ENCODE results near the gene UCN2.

The UCN2 gene

GRCh38 chr3:48521635-48522034 is 41.9 kb downstream of the UCN2 start:
- no peaks in the 10 kb centered on the region for H3K36me3 ChIP-seq (ENCODE audit: control insufficient read depth, insufficient read depth, low read length)
- H3K4me3 ChIP-seq (ENCODE audit: insufficient read depth, low read depth, low read length, poor library complexity, severe bottlenecking), result no peak overlapping the region
- H3K9me3 ChIP-seq (ENCODE audit: control insufficient read depth, low read length), result no peaks in the 10 kb centered on the region
- H3K4me1 ChIP-seq (ENCODE audit: control insufficient read depth, insufficient read depth, low read length, poor library complexity, severe bottlenecking), result peaks cover 36% of the 10 kb centered on the region
- no peak overlapping the region for H3K27ac ChIP-seq (ENCODE audit: insufficient read depth, low read length, poor library complexity, severe bottlenecking)
- no peaks in the 10 kb centered on the region for H3K27me3 ChIP-seq (replicated peaks; ENCODE audit: control insufficient read depth, insufficient read depth, low read length, poor library complexity, severe bottlenecking)
- no peak for DNase-seq

GRCh38 chr3:48519277-48519643 is 44.3 kb downstream of the UCN2 start:
- H3K36me3 ChIP-seq (ENCODE audit: control insufficient read depth, insufficient read depth, low read length), result no peaks in the 10 kb centered on the region
- no peak overlapping the region for H3K27ac ChIP-seq (ENCODE audit: insufficient read depth, low read length, poor library complexity, severe bottlenecking)
- no peak for DNase-seq
- no peaks in the 10 kb centered on the region for H3K27me3 ChIP-seq (replicated peaks; ENCODE audit: control insufficient read depth, insufficient read depth, low read length, poor library complexity, severe bottlenecking)
- H3K9me3 ChIP-seq (ENCODE audit: control insufficient read depth, low read length), result no peaks in the 10 kb centered on the region
- H3K4me1 ChIP-seq (ENCODE audit: control insufficient read depth, insufficient read depth, low read length, poor library complexity, severe bottlenecking), result peaks cover 60% of the 10 kb centered on the region
- no peak overlapping the region for H3K4me3 ChIP-seq (ENCODE audit: insufficient read depth, low read depth, low read length, poor library complexity, severe bottlenecking)

- Histone ChIP-seq H3K36me3 (ENCODE audit: control insufficient read depth, insufficient read depth, low read length) (no peaks in the 10 kb centered on the region), H3K4me1 (ENCODE audit: control insufficient read depth, insufficient read depth, low read length, poor library complexity, severe bottlenecking) (peaks cover 65% of the 10 kb centered on the region), H3K27ac (ENCODE audit: insufficient read depth, low read length, poor library complexity, severe bottlenecking) (no peak overlapping the region), H3K4me3 (ENCODE audit: insufficient read depth, low read depth, low read length, poor library complexity, severe bottlenecking) (no peak overlapping the region), H3K9me3 (ENCODE audit: control insufficient read depth, low read length) (no peaks in the 10 kb centered on the region), H3K27me3 (replicated peaks; ENCODE audit: control insufficient read depth, insufficient read depth, low read length, poor library complexity, severe bottlenecking) (no peaks in the 10 kb centered on the region)
- no peak for DNase-seq
Observed at GRCh38 chr3:48518638-48519276, 44.8 kb downstream of the UCN2 start.

- Histone ChIP-seq H3K27ac (ENCODE audit: insufficient read depth, low read length, poor library complexity, severe bottlenecking) (no peak overlapping the region), H3K36me3 (ENCODE audit: control insufficient read depth, insufficient read depth, low read length) (no peaks in the 10 kb centered on the region), H3K4me3 (ENCODE audit: insufficient read depth, low read depth, low read length, poor library complexity, severe bottlenecking) (no peak overlapping the region), H3K9me3 (ENCODE audit: control insufficient read depth, low read length) (no peaks in the 10 kb centered on the region), H3K27me3 (replicated peaks; ENCODE audit: control insufficient read depth, insufficient read depth, low read length, poor library complexity, severe bottlenecking) (no peaks in the 10 kb centered on the region), H3K4me1 (ENCODE audit: control insufficient read depth, insufficient read depth, low read length, poor library complexity, severe bottlenecking) (peaks cover 67% of the 10 kb centered on the region)
- DNase-seq, result no peak
Observed at GRCh38 chr3:48518069-48518468, 45.5 kb downstream of the UCN2 start.

GRCh38 chr3:48516571-48516970 is 47.0 kb downstream of the UCN2 start:
- Histone ChIP-seq H3K4me1 (ENCODE audit: control insufficient read depth, insufficient read depth, low read length, poor library complexity, severe bottlenecking) (peaks cover 67% of the 10 kb centered on the region), H3K36me3 (ENCODE audit: control insufficient read depth, insufficient read depth, low read length) (no peaks in the 10 kb centered on the region), H3K4me3 (ENCODE audit: insufficient read depth, low read depth, low read length, poor library complexity, severe bottlenecking) (peak overlapping the region; percentile 39), H3K27me3 (replicated peaks; ENCODE audit: control insufficient read depth, insufficient read depth, low read length, poor library complexity, severe bottlenecking) (no peaks in the 10 kb centered on the region), H3K27ac (ENCODE audit: insufficient read depth, low read length, poor library complexity, severe bottlenecking) (no peak overlapping the region), H3K9me3 (ENCODE audit: control insufficient read depth, low read length) (no peaks in the 10 kb centered on the region)
- no peak for DNase-seq

GRCh38 chr3:48514431-48515227 is 49.0 kb downstream of the UCN2 start:
- no peaks in the 10 kb centered on the region for H3K27me3 ChIP-seq (replicated peaks; ENCODE audit: control insufficient read depth, insufficient read depth, low read length, poor library complexity, severe bottlenecking)
- no peak overlapping the region for H3K27ac ChIP-seq (ENCODE audit: insufficient read depth, low read length, poor library complexity, severe bottlenecking)
- H3K4me1 ChIP-seq (ENCODE audit: control insufficient read depth, insufficient read depth, low read length, poor library complexity, severe bottlenecking), result peaks cover 61% of the 10 kb centered on the region
- H3K36me3 ChIP-seq (ENCODE audit: control insufficient read depth, insufficient read depth, low read length), result no peaks in the 10 kb centered on the region
- no peaks in the 10 kb centered on the region for H3K9me3 ChIP-seq (ENCODE audit: control insufficient read depth, low read length)
- DNase-seq, result peak in 1 of 3 donors; percentile 8
- H3K4me3 ChIP-seq (ENCODE audit: insufficient read depth, low read depth, low read length, poor library complexity, severe bottlenecking), result peak overlapping the region; percentile 23

All from effector memory CD4-positive, alpha-beta T cell (primary cell).